SK-N-SH treated with all-trans-retinoic acid at 6 μM for 48 hours (cell line): ENCODE results near the gene CAMK4.

Experiments used
- ESRRG ChIP-seq: fragments of 250-450 bp; sonication (Bioruptor Pico); IDR thresholded peaks from 2 replicates; pipeline ENCODE4 v1.6.1; 2021; ENCODE audit warnings: mild to moderate bottlenecking
- TF ChIP-seq, protein P1 (sequence below): fragments of 250-450 bp; sonication (Bioruptor Pico); IDR thresholded peaks from 2 replicates; pipeline ENCODE4 v1.5.1; 2021; ENCODE audit warnings: mild to moderate bottlenecking, moderate library complexity
- TF ChIP-seq, protein P2 (sequence below): fragments of 250-450 bp; sonication (Bioruptor Pico); IDR thresholded peaks from 2 replicates; pipeline ENCODE4 v1.8.0; 2020; ENCODE audit warnings: mild to moderate bottlenecking, moderate library complexity, borderline replicate concordance

DNA sequence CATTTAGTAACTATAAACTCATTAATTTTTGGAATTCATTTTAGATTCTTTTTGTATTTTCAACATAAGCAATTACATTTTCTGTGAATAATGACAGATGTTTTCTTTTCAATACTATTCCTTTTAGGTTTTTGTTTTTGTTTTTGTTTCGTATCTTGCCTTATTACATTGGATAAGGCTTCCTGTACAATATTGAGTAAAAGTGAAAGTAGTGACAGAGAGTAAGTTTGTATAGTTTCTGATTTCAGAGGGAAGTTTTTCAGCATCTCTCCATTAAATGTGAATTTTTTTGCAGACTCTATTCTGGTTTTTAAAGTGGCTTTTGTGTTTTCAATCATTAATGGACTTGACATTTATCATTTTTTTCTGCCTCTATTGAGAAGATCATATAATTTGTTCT is 12.8 kb upstream of the CAMK4 start:
- TF ChIP-seq ESRRG, result no peak
- TF ChIP-seq, protein P1, sequence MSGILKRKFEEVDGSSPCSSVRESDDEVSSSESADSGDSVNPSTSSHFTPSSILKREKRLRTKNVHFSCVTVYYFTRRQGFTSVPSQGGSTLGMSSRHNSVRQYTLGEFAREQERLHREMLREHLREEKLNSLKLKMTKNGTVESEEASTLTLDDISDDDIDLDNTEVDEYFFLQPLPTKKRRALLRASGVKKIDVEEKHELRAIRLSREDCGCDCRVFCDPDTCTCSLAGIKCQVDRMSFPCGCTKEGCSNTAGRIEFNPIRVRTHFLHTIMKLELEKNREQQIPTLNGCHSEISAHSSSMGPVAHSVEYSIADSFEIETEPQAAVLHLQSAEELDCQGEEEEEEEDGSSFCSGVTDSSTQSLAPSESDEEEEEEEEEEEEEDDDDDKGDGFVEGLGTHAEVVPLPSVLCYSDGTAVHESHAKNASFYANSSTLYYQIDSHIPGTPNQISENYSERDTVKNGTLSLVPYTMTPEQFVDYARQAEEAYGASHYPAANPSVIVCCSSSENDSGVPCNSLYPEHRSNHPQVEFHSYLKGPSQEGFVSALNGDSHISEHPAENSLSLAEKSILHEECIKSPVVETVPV (CRISPR knock-in tag), result no peak
- TF ChIP-seq, protein P2, sequence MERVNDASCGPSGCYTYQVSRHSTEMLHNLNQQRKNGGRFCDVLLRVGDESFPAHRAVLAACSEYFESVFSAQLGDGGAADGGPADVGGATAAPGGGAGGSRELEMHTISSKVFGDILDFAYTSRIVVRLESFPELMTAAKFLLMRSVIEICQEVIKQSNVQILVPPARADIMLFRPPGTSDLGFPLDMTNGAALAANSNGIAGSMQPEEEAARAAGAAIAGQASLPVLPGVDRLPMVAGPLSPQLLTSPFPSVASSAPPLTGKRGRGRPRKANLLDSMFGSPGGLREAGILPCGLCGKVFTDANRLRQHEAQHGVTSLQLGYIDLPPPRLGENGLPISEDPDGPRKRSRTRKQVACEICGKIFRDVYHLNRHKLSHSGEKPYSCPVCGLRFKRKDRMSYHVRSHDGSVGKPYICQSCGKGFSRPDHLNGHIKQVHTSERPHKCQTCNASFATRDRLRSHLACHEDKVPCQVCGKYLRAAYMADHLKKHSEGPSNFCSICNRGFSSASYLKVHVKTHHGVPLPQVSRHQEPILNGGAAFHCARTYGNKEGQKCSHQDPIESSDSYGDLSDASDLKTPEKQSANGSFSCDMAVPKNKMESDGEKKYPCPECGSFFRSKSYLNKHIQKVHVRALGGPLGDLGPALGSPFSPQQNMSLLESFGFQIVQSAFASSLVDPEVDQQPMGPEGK (CRISPR knock-in tag), result no peak
